Kidney (tissue), 14 donors: Measurements from ENCODE around the gene POLG. TPM values are rescaled to one million over a fixed set of nuclear protein-coding genes. Genes with fewer than 3 reads are reported as not detected.

Source experiments
- DNase-seq, 5 donors: peaks; one replicate each; pipeline ENCODE4 v3.0.0-alpha.2; 2013 to 2020
- FAIRE-seq: peaks from 2 replicates; lab custom pipeline; 2012; peaks lifted over from hg19 to GRCh38; lab: Jason Lieb, UNC
- H3K27ac ChIP-seq, 2 donors: one replicate each; pipeline ENCODE4 v1.7.0; 2013; ENCODE audit warnings: low read depth in 2 of 2, low read length in 2 of 2, inconsistent platforms in 1 of 2
- H3K27me3 ChIP-seq: one replicate; pipeline ENCODE4 v1.7.1; 2013; ENCODE audit warnings: low read length, inconsistent platforms; ENCODE audit not compliant: control insufficient read depth, insufficient read depth
- H3K36me3 ChIP-seq, 3 donors: one replicate each; pipeline versions ENCODE4 v1.7.0 to v1.7.1; 2013; ENCODE audit warnings: low read length in 3 of 3, control low read depth in 1 of 3, inconsistent platforms in 1 of 3; ENCODE audit not compliant: insufficient read depth in 3 of 3, control insufficient read depth in 2 of 3
- H3K4me1 ChIP-seq, 3 donors: one replicate each; pipeline versions ENCODE4 v1.7.0 to v1.7.1; 2013; ENCODE audit warnings: low read length in 3 of 3, inconsistent platforms in 1 of 3, low read depth in 1 of 3; ENCODE audit not compliant: control insufficient read depth in 2 of 3, insufficient read depth in 2 of 3
- H3K4me3 ChIP-seq, 3 donors: one replicate each; pipeline versions ENCODE4 v1.7.0 to v1.8.1; 2013; ENCODE audit warnings: low read length in 3 of 3, control low read depth in 1 of 3, inconsistent platforms in 1 of 3
- H3K9ac ChIP-seq, 3 donors: one replicate each; pipeline versions ENCODE4 v1.7.0 to v1.7.1; 2013; ENCODE audit warnings: low read length in 3 of 3, control low read depth in 1 of 3, inconsistent platforms in 1 of 3
- H3K9me3 ChIP-seq, 3 donors: one replicate each; pipeline versions ENCODE4 v1.7.0 to v1.7.1; 2013; ENCODE audit warnings: low read length in 3 of 3, control low read depth in 1 of 3, inconsistent platforms in 1 of 3; ENCODE audit not compliant: control insufficient read depth in 2 of 3, insufficient read depth in 1 of 3
- intact Hi-C: fragments of 100-400 bp; cut with DNase I; formaldehyde crosslinking; loops from one replicate; pipeline ENCODE4 v1.11.1; 2022
- polyA plus RNA-seq: library from polyadenylated mRNA; stranded (reverse); fragments of 350-450 nt; fragmentation: Illumina TruSeq; extraction: RNeasy Lipid Tissue Mini Kit (QIAGEN cat#74804); gene quantifications from one replicate; pipeline ENCODE4 v1.2.3, GENCODE V29; 2014; ENCODE audit warnings: low read depth, low replicate concordance; ENCODE audit not compliant: insufficient read depth
- total RNA-seq: library from RNA; stranded (reverse); fragmentation: NEBNext Ultra II Directional; extraction: Animal tissue kit (Norgen Biotek cat#: 25700); gene quantifications from one replicate; pipeline ENCODE4 v1.2.1, GENCODE V29; 2021
- TF ChIP-seq, protein P1 (sequence below): IDR thresholded peaks from 3 replicates; pipeline ENCODE4 v1.5.1; 2012; ENCODE audit warnings: mild to moderate bottlenecking, moderate library complexity, borderline replicate concordance; ENCODE audit not compliant: insufficient read depth; ENCODE audit errors: extremely low read depth
- donor health status: control.
- donor health status: control.
- donor health status: control.
- donor health status: control.
- donor health status: control.
- donor health status: DM: yes; HTN: yes; CAD: no.
- donor health status: Normal renal cell carcinoma (clear cell type).

Gene POLG
- total and polyA plus RNA-seq, 2 donors from 2014 or later, result 28.6 to 72.4 TPM

DNA sequence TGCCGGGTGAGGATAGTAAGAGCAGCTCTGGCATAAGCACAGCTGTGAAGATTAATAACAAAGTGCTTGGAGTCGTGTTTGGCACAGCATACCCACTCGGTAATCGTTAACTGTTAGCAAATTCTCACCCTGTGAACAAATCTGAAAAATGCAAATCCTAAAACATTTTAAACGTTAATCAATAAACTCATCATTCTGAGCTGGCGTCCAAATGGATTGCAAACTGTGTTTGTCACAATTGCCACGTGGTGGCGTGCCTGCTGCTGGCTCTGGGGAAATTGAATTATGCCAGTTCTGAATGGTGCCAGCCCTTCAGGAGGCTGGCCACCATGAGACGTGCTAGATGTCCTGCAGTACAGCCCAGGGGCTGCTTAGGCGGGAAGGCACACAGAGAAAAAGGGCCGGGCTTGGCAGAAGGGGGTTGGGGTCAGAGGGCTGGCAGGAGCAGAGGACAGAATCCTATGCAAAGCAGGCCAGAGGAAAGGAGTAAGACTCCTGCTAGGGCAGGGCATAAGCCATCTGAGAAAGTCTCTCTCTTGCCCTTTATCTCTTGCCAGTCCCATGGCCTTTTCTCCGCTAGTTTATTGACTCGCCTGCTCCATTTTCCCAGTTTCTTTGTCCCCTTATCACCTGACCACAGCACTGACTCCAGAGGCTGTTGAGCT lies 22.1 kb upstream of the POLG start:
- Histone ChIP-seq H3K27ac (no peak overlapping the region), H3K27me3 (peaks cover 32% of the 10 kb centered on the region), H3K4me1 (no peaks in the 10 kb centered on the region), H3K9ac (no peak overlapping the region), H3K4me3 (no peak overlapping the region), H3K36me3 (no peaks in the 10 kb centered on the region), H3K9me3 (no peaks in the 10 kb centered on the region)
- peak in 1 of 5 donors; percentile 30 for DNase-seq
- TF ChIP-seq, protein P1, sequence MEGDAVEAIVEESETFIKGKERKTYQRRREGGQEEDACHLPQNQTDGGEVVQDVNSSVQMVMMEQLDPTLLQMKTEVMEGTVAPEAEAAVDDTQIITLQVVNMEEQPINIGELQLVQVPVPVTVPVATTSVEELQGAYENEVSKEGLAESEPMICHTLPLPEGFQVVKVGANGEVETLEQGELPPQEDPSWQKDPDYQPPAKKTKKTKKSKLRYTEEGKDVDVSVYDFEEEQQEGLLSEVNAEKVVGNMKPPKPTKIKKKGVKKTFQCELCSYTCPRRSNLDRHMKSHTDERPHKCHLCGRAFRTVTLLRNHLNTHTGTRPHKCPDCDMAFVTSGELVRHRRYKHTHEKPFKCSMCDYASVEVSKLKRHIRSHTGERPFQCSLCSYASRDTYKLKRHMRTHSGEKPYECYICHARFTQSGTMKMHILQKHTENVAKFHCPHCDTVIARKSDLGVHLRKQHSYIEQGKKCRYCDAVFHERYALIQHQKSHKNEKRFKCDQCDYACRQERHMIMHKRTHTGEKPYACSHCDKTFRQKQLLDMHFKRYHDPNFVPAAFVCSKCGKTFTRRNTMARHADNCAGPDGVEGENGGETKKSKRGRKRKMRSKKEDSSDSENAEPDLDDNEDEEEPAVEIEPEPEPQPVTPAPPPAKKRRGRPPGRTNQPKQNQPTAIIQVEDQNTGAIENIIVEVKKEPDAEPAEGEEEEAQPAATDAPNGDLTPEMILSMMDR, result peak; percentile 35
- intact Hi-C loops, result no loop called here
- no peak for FAIRE-seq

- Histone ChIP-seq H3K4me1 (no peaks in the 10 kb centered on the region), H3K27ac (no peak overlapping the region), H3K9ac (no peak overlapping the region), H3K4me3 (no peak overlapping the region), H3K36me3 (no peaks in the 10 kb centered on the region), H3K9me3 (no peaks in the 10 kb centered on the region), H3K27me3 (peaks cover 9% of the 10 kb centered on the region)
- intact Hi-C loops, result no loop called here
- no peak for DNase-seq
- TF ChIP-seq, protein P1, result no peak
- no peak for FAIRE-seq
Measured at GRCh38 chr15:89353991-89354390, 19.4 kb upstream of the POLG start.

DNA sequence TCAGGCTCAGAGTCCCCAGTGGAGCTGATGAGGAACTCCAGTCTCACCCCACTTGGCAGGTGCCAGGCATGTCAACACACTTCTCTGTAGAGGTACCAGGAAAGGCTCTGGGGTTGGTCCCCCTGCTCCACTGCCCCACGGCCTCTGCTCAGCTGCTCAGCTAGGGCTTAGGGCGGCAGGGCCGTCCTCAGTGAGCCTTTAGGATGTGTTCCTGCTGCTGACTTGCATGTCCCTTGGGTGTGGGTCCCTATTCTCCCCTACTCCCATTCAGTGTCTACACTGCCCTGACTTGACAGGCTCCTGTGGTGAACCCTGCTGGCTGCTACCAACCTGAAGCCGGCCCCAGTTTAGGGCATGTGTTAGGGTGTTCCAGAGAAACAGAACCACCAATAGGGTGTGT lies 17.9 kb upstream of the POLG start:
- H3K27me3 ChIP-seq, result no peaks in the 10 kb centered on the region
- H3K9ac ChIP-seq, result no peak overlapping the region
- H3K4me1 ChIP-seq, result no peaks in the 10 kb centered on the region
- TF ChIP-seq, protein P1, result no peak
- DNase-seq, result no peak
- H3K4me3 ChIP-seq, result no peak overlapping the region
- FAIRE-seq, result no peak
- intact Hi-C loops, result no loop called here
- no peaks in the 10 kb centered on the region for H3K9me3 ChIP-seq
- no peaks in the 10 kb centered on the region for H3K36me3 ChIP-seq
- no peak overlapping the region for H3K27ac ChIP-seq

DNA sequence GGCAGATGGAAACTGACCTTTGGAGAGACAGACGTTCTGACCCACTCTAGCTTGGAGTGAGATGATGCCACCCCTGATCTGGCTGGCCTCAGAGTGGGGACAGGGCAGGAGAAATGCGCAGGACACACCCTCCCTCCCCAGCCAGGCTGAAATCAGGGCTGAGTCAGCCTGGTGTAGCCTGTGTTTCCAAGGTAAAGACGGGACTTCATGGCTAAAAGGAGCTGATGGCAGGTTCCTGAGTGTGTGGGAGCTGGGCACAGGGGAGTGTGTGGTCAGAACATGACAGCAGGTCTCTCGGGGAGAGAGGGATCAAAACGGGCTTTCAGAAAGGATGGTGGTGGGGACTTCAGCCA lies 14.6 kb upstream of the POLG start:
- Histone ChIP-seq H3K9me3 (no peaks in the 10 kb centered on the region), H3K4me1 (no peaks in the 10 kb centered on the region), H3K36me3 (no peaks in the 10 kb centered on the region), H3K27me3 (no peaks in the 10 kb centered on the region), H3K4me3 (no peak overlapping the region), H3K9ac (no peak overlapping the region), H3K27ac (no peak overlapping the region)
- DNase-seq (no peak), FAIRE-seq (no peak)
- TF ChIP-seq, protein P1, result no peak
- intact Hi-C loops, result no loop called here
